ENCODE results near the gene MCTP1. TPM values are rescaled to one million over a fixed set of nuclear protein-coding genes. Genes with fewer than 3 reads are reported as not detected.

MCTP1 gene
- total and polyA plus RNA-seq, 2 of the 8 experiments (the other 6 are each of a cell fraction or from before 2014, with no cell fraction given) = 0.56 to 3.4 TPM

DNA sequence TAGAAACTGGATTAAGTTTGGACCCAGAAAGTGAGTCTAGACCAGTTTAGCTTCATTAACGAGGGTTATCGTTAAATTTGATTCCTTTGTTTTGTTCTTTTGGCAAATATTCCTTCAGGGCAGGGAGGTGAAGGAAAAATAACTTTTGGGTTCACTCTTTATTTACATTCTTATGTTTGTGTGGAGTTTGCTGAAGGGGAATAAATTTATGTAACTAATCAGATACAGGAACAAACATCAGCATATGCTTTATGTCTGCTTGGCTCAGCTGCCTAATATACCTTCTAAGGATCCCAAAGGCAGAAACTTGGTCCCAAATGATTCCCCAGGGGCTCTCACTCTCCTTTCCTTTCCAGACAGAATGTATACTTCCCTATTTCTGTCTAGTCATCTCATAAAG, 132.4 kb downstream of the MCTP1 start (continued):
- TF ChIP-seq CHD7 (IDR thresholded peaks at IDR 0.05; ENCODE audit: insufficient replicate concordance, low read length) (no peak), EZH2 (IDR thresholded peaks at IDR 0.05; ENCODE audit: low read depth, low read length, severe bottlenecking) (no peak), HDAC2 (IDR thresholded peaks at IDR 0.05; ENCODE audit: borderline replicate concordance in 1 of 2, low read depth in 2 of 2, low read length in 2 of 2) (no peak), TCF12 (IDR thresholded peaks at IDR 0.05; ENCODE audit: low read depth, low read length) (no peak), RBBP5 (IDR thresholded peaks at IDR 0.05; ENCODE audit: borderline replicate concordance, low read depth, low read length) (no peak), ASH2L (IDR thresholded peaks at IDR 0.05; ENCODE audit: low read length) (no peak), SIRT6 (IDR thresholded peaks at IDR 0.05; ENCODE audit: low read length) (no peak), CTBP2 (IDR thresholded peaks at IDR 0.05; ENCODE audit: borderline replicate concordance, insufficient read depth, insufficient read length, low read length) (no peak), SIX5 (IDR thresholded peaks at IDR 0.05; ENCODE audit: low read depth, low read length) (no peak), POLR2A (IDR thresholded peaks at IDR 0.05; ENCODE audit: control extremely low read depth in 1 of 2, low read depth in 2 of 2, low read length in 2 of 2) (no peak), SP2 (IDR thresholded peaks at IDR 0.05; ENCODE audit: low read length) (no peak)

Measured in H1 (cell line).